SK-MEL-5 (cell line): ENCODE data around the gene GNAS. TPM values are rescaled to one million over a fixed set of nuclear protein-coding genes. Genes with fewer than 3 reads are reported as not detected.

Experiments used
- DNase-seq: peaks from one replicate; pipeline ENCODE4 v3.0.0-alpha.2; 2016; ENCODE audit warnings: low read depth, low spot score
- in situ Hi-C: cut with HindIII; loops from 2 replicates; pipeline ENCODE4 v1.10.0; 2016; ENCODE audit warnings: low sequenced_read_pairs, high pct_unique_total_duplicates, low pct_unique_long_range_greater_than_20kb
- total RNA-seq: library from RNA; depleted of rRNA; stranded (reverse); fragments of >200 nt; shearing (Covaris generic); gene quantifications from 2 replicates; pipeline ENCODE4 v1.2.3, GENCODE V29; 2014

Gene GNAS
- total RNA-seq, 1 experiment from 2014 or later = 589 TPM

- no peak for DNase-seq
- in situ Hi-C loops = no loop called here
These were observed 14.7 kb downstream of the GNAS start for GRCh38 chr20:58867211-58867610.

DNA sequence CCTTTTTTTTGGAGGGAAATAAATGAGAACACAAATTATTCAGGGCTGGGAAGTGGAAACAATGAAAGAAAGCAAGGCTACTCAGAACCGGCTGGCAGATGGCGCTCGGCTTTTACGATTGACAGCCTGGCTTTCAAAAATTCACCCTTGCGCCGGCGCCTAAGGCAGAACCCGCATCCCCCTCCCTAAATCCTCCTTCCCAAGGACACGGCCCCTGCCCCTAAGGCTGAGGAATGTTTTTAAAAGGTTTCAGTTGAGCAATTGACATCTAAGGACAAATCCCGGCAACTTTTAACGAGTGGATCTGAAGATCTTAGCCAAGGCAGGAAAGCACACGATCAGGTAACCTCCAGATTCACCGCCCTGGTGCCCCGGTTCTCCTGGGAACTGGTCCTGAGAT, 16.3 kb downstream of the GNAS start:
- peak; percentile 43 for DNase-seq
- in situ Hi-C loops = no loop called here

- in situ Hi-C loops = no loop called here
- DNase-seq = no peak
These were observed 17.2 kb downstream of the GNAS start for GRCh38 chr20:58869662-58870227.

DNA sequence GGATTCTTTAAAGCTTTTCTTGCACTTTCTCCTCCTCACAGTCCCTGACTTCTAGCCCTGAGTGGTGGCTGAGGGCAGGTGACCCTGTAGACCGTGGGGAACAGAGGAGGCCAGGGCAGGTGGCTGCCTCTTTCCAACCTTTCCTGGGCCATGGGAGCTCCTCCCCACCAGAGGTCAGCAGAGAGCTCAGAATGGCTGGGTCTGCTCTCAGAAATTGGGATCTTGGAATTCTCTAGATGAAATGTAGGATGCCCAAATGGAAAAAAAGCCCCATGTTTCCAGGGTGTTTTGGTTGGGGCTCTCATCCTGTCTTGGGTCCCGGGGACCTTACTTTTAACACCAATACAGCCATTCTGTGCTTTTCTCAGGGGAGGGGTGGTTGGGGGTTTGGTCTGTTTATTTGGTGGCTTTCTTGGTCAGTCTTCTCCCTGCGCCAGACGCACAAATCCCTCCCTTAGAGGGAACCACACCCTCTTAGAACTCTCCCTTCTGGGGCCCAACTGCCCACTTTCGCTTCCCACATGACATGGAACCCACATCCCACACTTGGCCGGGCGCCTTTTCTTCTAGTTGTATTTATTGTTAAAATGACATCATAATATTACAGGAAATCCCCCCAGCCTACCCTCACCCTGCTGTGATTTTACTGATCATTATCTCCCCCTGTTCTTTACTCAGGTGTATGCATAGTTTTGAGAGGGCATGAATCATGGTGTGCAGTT, 17.9 kb downstream of the GNAS start:
- in situ Hi-C loops = no loop called here

DNA sequence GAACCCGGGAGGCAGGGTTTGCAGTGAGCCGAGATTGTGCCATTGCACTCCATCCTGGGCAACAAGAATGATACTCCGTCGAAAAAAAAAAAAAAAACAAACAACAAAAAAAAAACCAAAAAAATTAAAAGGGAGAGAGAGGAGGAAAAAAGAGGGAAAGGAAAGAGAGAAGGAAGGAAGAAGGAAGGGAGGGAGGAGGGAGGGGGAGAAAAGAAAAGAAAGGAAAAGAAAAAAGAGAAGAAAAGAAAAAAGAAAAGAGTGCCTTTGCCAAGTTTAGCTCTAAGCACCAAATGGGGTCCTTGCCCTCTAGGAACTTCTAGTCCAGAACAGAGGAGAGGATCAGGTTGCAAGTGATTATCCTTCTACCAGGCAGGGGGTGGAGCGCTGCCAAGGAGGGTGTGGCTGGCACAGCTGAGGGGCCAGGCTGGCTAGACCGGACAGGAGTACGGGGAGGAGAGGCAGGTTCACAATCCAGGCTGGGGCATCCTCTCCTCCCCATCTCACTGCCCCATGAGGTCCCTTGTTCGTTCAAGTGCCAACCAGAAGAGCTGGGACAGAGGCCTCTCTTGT, 19.1 kb downstream of the GNAS start:
- DNase-seq = no peak
- in situ Hi-C loops = no loop called here

More for the DNA sequence above, 17.9 kb downstream of the GNAS start:
- peak; percentile 82 for DNase-seq

DNA sequence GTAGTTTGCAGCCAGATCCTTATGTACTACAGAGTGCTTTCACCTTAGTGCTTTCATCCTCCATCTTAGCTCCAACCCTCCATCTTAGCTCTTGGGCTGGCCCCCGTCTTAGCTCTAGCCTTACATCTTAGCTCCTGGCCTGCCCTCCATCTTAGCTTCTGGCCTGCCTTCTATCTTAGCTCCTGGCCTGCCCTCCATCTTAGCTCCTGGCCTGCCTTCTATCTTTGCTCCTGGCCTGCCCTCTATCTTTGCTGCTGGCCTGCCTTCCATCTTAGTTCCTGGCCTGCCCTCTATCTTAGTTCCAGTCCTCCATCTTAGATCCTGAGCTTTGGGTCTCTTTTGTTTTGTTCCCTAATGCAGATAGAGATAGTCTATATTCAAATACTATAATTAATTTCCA, 22.0 kb downstream of the GNAS start:
- in situ Hi-C loops = no loop called here

GRCh38 chr20:58875111-58875510, 22.6 kb downstream of the GNAS start:
- in situ Hi-C loops = no loop called here
- no peak for DNase-seq

More for the DNA sequence above, 22.0 kb downstream of the GNAS start:
- no peak for DNase-seq

DNA sequence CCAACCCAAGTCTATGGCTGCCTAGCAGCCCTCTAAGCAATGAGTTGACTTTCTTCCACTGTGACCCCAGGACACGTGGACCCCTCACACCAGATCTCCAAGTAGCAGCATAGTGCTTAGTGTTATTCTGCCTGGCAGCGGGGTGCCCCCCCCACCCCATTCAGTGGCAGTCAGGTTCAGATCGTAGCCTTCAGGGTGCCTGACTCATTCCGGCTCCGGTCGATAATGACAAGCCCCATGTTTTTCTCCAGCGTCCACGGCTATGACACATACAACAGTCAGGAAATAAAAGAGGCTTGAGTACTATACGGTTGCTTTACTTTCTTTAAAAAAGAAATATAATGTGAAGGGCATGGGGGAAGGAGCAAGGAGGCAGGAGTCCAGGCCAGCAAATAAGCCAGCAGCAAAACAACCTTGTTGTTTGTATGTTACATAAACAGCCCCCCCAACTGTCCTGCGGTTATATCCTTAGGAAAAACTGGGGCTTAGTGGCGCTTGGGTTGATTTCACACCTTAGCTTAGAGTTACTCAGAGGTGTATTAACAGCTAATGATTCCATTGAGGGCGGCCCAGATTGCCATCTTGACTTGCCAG, 23.1 kb downstream of the GNAS start:
- DNase-seq = no peak
- in situ Hi-C loops = no loop called here

- no peak for DNase-seq
- in situ Hi-C loops = no loop called here
These were observed 23.9 kb downstream of the GNAS start for GRCh38 chr20:58876437-58876836.

DNA sequence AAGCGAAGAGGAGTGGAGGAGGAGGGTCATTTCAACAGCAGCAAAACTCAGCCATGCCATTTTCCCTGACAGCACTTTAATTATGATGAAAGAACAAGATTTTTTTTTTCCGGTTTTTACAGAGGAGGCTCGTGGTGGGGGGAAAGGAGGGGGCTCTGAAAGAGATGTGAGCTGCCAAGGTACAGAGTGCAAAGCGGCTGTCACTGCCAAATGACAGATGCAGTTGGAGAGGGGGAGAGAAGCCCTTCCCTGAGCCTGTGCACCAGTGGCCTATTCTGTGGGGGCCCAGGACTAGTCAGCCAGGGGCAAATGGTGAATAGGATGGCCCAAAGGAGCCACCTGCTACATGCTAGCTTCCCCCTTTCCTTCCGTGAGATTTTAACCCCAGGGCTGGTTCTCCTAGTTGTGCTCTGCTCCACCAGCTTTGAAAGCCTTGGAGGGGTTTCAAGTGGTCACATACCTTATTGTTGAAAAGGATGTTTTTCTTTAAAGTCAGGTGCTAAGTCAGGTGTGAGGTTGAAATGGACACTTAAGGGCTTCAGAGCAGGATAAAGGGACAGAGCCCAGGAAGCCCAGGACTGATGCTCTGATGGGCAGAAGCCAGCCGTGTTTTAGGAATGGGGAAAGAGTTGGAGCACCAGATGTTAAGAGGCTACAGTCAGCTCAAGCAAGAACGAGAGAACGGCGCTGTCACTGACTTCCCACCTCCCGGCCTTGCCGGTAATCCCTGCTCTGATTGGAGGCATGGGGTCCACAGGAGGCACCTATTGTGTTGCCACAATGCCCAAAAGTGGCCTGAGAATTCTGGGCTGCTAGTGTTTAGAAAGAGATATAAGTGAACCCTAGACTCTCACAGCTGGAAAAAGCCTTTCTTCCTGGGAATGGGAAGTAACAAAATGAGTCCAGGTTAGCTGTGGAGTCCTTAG, 24.8 kb downstream of the GNAS start:
- in situ Hi-C loops = no loop called here
- no peak for DNase-seq

GRCh38 chr20:58877976-58878360, 25.5 kb downstream of the GNAS start:
- DNase-seq = no peak
- in situ Hi-C loops = no loop called here

- in situ Hi-C loops = no loop called here
- DNase-seq = no peak
These were observed 25.9 kb downstream of the GNAS start for GRCh38 chr20:58878399-58878798.

GRCh38 chr20:58880441-58880840, 27.9 kb downstream of the GNAS start:
- in situ Hi-C loops = no loop called here
- no peak for DNase-seq

- in situ Hi-C loops = no loop called here
- DNase-seq = peak; percentile 45
These were observed 28.7 kb downstream of the GNAS start for GRCh38 chr20:58880994-58881752.

DNA sequence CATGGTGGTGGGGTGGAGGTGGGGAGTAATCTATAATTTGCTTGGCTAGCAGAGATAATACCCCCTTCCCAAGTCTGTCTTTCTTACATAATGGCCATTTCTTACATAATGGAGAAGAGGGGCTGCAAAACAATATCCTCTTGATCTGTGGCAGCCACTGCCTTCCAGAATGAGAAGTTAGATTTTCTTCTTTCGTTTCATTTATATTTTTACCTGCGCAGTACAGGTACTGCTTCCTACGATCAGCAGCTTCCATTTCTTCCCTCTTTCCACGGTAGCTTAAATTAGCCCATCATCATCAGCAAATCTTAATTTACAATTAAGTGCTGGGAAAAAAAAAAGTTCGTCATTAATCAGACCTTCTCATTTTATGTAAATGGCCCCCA, 30.2 kb downstream of the GNAS start:
- in situ Hi-C loops = no loop called here
- no peak for DNase-seq

GRCh38 chr20:58883241-58883691, 30.8 kb downstream of the GNAS start:
- in situ Hi-C loops = no loop called here
- DNase-seq = no peak

GRCh38 chr20:58884966-58885365, 32.5 kb downstream of the GNAS start:
- DNase-seq = no peak
- in situ Hi-C loops = no loop called here
